NCI-H82 treated with DMSO at 0.1 percent for 48 hours (cell line): ENCODE measurements around the gene BPI.
"Not testable (repeated sequence)": the region's sequence is repeated elsewhere in the genome, so short reads cannot be mapped to it uniquely, and the experiment has no call there.

Experiments used
- DNase-seq: peaks from one replicate; lab custom pipeline; 2025; ENCODE audit not compliant: unreplicated experiment; lab: John Stamatoyannopoulos, UW

Gene BPI

DNA sequence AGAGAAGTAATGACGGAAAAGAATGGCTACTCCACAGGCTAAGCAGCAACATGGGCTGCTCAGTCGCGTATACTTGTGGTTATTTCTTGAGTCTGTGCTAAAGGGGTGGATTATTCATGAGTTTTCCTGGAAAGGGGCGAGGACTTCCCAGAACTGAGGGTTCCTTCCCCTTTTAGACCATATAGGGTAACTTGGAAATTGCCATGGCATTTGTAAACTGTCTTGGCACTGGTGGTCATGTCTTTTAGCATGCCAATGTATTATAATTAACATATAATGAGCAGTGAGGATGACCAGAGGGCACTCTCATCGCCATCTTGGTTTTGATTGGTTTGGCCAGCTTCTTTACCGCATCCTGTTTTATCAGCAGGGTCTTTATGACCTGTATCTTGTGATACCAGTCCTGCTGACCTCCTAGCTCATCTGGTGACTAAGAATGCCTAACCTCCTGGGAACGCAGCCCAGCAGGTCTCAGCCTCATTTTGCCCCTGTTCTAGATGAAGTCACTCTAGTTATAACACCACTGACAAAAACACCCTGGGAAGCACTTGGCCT is 53.8 kb downstream of the BPI start:
- no peak for DNase-seq

DNA sequence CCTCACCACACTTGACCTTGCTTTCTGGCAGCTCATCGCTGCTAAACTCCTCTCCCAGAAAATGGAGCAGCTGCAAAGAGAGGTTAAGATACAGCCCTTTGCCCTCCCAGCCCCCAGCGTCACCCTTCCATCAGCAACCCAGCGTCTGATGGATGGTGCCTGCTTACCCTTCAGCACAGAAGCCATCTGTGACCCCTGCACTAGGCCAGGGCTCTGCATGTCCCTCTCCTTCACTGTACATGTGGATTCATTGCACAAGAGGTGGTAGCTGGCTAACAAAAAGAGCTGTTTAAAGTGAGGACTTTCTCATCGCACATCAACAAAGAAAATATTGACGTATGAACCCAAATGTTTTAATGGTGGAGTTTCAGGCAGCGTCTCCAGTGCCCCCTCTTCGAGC is 54.6 kb downstream of the BPI start:
- DNase-seq, result no peak

DNA sequence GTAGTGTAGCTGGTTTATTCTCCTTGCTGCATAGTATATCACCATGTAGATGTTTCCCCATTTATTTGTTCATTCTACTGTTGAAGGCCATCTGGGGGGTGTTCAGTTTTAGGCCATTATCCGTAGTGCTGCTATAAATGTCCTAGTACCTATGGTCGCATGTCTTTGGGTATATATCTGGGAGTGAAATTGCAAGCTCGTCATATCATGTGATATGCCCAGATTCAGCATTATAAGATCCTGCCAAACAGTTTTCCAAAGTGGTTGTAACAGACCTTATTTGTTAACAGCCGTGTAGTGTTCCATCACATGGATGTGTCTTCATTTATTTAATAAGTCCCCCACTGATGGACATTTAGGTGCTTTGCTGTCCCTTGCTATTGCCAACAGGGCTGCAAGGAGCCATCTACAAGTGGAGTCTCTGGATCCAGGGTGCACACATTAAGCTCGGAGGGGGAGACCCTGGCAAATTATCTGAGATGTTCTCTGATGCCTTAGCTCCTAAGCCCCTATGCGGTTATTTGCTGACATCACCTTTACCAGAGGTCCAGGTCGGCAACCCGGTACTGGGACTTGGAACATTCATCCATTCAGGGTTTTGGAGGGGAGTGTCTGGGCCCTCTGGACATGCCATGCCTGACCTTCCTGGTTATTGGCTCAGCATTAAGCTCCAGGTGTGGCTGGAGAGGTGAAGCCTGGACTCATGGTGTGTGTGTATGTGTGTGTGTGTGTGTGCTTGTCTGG is 59.2 kb downstream of the BPI start:
- DNase-seq, result no peak

DNA sequence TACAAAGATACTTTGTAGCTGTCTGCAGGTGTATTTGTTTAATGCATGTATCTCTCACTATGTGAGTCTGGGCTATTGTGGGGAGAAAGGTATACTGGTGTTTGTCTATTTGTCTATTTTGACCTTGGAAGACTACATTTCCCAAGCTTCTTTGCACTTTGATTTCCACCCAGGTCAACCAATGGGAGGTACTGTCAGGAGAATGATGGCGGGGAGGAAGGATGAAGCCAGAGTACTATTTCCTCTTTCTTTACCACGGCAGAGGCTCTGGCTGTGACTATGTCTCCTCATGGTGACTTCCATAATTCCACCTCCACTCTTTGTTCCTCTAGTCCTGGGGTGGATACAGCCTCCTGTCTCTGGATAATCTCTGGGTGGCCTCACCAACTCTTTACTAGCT is 65.4 kb downstream of the BPI start:
- no peak for DNase-seq

DNA sequence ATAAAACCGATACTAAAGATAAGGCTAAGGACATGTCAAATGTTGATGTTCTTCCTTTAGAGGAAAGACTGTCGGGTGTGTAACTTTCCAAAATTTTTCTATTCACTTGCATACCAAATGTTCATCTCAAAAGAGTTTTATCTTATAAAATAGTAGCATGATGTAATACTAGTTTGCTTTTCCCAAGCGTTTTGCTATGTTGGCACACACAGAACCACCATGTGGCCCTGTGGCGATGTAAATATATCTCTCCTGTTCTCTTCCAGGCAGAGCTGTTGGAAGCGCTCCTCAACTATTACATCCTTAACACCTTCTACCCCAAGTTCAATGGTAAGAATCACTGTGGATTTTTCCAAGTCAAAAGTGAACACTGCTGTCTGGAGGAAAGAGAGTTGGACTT is 68.8 kb downstream of the BPI start:
- DNase-seq, result no peak

DNA sequence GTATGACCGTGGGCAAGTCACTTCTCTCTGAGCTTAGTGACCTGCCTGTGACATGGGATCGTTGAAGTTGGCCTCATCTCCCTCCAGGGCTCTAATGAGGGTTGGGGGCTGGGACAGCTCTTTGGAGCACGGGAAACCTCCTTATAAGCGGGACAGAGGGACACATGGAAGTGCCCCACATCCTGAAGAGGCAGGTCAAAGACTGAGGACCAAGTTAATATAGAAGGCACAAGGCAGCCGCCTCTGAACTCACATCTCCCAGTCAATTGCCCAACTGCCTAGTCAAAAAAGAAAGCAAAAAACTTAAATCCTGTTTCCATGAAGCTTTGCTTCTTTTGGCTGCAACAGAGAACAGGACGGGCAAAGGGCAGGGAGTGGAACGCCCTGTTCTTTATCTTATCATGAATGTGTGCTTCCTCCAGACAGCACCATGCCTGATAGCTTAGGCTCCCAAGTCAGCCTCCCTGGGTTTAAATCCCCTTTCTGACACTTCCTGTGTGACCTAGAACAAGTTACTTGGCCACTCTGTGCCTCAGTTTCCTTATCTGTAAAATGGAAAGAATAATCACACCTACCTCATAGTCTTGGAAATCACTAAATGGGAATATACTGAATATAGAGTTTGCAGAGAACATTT is 69.4 kb downstream of the BPI start:
- DNase-seq, result no peak

DNA sequence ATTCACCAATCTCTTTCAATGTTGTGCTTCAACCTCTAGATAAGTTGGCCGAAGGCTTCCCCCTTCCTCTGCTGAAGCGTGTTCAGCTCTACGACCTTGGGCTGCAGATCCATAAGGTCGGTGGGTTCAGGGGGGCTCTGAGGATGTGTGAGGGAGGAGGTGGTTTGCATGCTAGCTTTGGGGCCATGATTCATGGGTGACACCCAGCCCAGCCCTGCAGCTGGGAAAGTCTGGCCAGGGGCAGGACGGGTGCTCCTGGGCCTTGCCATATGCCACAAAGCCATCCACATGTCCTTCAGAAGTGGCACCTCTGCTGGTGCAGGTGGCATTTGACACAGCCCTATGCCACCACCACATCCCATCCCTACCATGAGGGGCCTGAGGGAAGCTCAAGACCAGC is 69.9 kb downstream of the BPI start:
- DNase-seq, result no peak

DNA sequence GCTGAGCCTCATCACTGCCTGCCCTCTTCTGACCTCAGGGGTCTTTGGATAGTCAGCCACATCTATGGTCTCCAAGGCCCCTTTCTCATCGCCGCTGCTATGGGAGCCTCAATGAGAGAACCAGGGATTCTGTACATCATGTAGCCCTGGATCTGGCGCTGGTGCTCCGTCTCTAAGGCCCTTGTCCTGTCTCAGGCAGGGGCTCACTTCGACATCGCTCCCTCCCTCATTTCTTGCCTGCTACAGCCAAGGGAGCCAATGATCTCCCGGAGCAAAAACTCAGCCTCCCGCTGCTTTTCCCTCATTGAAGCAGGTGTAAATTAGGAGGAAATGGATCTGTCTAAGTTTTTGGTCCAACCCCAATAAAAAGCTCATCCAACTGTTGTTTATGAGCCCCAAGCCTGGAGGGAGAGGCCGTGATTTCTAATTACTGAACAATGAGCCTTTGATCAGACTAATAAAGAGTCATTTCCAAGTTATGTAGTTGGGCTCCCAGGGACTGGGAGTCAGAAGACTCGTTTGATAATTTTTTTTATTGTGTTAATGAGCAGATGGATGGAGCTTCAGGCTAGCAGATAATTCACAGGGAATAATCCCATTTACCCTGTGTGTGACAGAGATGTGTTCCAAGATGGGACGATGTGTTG is 73.2 kb downstream of the BPI start:
- peak; percentile 94 for DNase-seq

DNA sequence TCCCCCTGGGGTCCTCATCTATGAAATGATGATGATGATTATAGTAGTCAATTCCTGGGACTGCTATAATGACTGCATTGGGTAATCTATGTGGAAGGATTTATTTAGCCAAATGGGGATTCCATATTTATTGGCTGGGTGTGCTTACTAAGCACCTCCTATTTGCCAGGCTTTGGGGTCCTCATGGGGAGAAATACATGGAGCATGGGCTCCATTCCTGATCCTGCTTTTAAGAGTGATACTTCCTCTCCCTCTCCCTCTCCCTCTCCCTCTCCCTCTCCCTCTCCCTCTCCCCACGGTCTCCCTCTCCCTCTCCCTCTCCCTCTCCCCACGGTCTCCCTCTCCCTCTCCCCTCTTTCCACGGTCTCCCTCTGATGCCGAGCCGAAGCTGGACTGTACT is 73.9 kb downstream of the BPI start:
- not testable (repeated sequence) for DNase-seq

DNA sequence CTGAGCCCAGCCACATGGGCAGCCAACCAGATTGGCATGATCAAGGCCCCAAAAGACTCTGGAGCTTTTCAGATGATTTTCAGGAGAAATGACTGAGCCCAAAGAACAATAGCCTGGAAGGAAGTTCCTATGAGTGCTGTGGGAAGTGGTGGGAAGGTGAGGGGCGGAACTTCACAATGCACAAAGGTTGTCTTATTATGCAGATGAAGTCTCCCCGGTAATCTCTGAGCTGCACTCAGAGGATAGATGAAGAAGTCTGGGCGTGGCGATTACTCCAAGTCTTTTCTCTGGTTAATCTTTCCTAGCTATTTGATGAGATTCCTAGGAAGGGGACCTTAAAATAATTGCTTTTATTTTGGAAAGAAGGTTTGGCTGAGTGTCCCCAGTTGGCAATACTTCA is 79.2 kb downstream of the BPI start:
- no peak for DNase-seq

DNA sequence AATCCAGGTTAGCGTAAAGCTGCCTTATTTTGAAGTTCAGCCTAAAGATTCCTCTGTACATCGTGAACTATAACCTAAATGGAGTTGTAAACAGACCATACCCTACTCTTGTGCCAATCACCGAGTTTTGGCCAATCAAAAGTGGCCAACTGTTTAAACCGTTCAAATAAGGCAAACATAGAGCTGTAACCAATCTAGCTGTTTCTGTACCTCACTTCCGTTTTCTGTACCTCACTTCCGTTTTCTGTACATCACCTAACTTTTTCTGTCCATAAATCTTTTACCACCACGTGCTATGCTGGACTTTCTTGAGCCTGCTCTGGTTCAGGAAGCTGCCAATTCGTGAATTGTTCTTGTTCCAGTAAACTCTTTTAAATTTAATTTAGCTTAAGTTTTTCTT is 82.0 kb downstream of the BPI start:
- no peak for DNase-seq

DNA sequence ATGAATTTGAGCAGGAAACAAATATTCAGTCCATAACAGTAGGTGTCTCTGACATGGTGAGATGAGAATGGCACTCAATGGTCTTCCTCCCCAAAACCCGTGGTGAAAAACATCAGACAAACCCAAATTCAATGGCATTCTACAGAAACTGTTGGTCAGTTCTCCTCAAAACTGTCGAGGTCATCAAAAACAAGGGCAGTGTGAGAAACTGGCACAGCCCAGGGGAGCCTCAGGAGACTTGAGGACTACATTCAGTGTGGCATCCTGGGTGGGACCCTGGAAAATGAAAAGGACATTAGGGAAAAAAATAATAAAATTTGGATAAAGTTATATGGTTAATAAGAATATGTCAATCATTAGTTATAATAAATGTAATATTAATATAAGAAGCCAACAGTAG is 82.9 kb downstream of the BPI start:
- DNase-seq, result no peak
